ENCODE data around the gene TTC32. TPM values are rescaled to one million over a fixed set of nuclear protein-coding genes. Genes with fewer than 3 reads are reported as not detected.

TTC32 gene
- total RNA-seq, 2 donors from 2014 or later: 9.2 to 11.9 TPM

- no peak for TF ChIP-seq CTCF (IDR thresholded peaks at IDR 0.05)
- H3K4me3 ChIP-seq: no peak overlapping the region
- DNase-seq (ENCODE audit: low spot score) (no peak), ATAC-seq (ENCODE audit: insufficient number of reproducible peaks, low FRiP score, low read depth) (no peak)
- no peaks in the 10 kb centered on the region for H3K27me3 ChIP-seq (replicated peaks; ENCODE audit: insufficient read depth)
- H3K36me3 ChIP-seq: no peaks in the 10 kb centered on the region
- H3K27ac ChIP-seq: no peak overlapping the region
- H3K9me3 ChIP-seq: no peaks in the 10 kb centered on the region
- H3K4me1 ChIP-seq (ENCODE audit: control insufficient read depth in 1 of 2, low read depth in 2 of 2): no peaks in the 10 kb centered on the region
Observed at GRCh38 chr2:19878268-19879046, 23.3 kb downstream of the TTC32 start.

GRCh38 chr2:19876751-19877150 lies 25.0 kb downstream of the TTC32 start:
- H3K4me1 ChIP-seq (ENCODE audit: control insufficient read depth in 1 of 2, low read depth in 2 of 2): no peaks in the 10 kb centered on the region
- no peak for DNase-seq (ENCODE audit: low spot score)
- TF ChIP-seq CTCF (IDR thresholded peaks at IDR 0.05): no peak
- no peaks in the 10 kb centered on the region for H3K27me3 ChIP-seq (replicated peaks; ENCODE audit: insufficient read depth)
- no peaks in the 10 kb centered on the region for H3K9me3 ChIP-seq
- ATAC-seq (ENCODE audit: insufficient number of reproducible peaks, low FRiP score, low read depth): no peak
- no peak overlapping the region for H3K4me3 ChIP-seq
- H3K36me3 ChIP-seq: no peaks in the 10 kb centered on the region
- H3K27ac ChIP-seq: no peak overlapping the region

GRCh38 chr2:19875280-19875679 lies 26.5 kb downstream of the TTC32 start:
- Histone ChIP-seq H3K4me1 (ENCODE audit: control insufficient read depth in 1 of 2, low read depth in 2 of 2) (no peaks in the 10 kb centered on the region), H3K36me3 (no peaks in the 10 kb centered on the region), H3K27me3 (replicated peaks; ENCODE audit: insufficient read depth) (no peaks in the 10 kb centered on the region), H3K9me3 (no peaks in the 10 kb centered on the region), H3K27ac (no peak overlapping the region), H3K4me3 (no peak overlapping the region)
- no peak for TF ChIP-seq CTCF (IDR thresholded peaks at IDR 0.05)
- DNase-seq (ENCODE audit: low spot score) (no peak), ATAC-seq (ENCODE audit: insufficient number of reproducible peaks, low FRiP score, low read depth) (no peak)

GRCh38 chr2:19874726-19875125 lies 27.1 kb downstream of the TTC32 start:
- Histone ChIP-seq H3K27ac (no peak overlapping the region), H3K4me1 (ENCODE audit: control insufficient read depth in 1 of 2, low read depth in 2 of 2) (no peaks in the 10 kb centered on the region), H3K27me3 (replicated peaks; ENCODE audit: insufficient read depth) (no peaks in the 10 kb centered on the region), H3K36me3 (no peaks in the 10 kb centered on the region), H3K9me3 (no peaks in the 10 kb centered on the region), H3K4me3 (no peak overlapping the region)
- no peak for TF ChIP-seq CTCF (IDR thresholded peaks at IDR 0.05)
- ATAC-seq (ENCODE audit: insufficient number of reproducible peaks, low FRiP score, low read depth) (no peak), DNase-seq (ENCODE audit: low spot score) (no peak)

GRCh38 chr2:19873014-19873413 lies 28.8 kb downstream of the TTC32 start:
- H3K36me3 ChIP-seq: no peaks in the 10 kb centered on the region
- H3K27ac ChIP-seq: no peak overlapping the region
- peaks cover 3 to 12% of the 10 kb centered on the region in 2 donors for H3K4me1 ChIP-seq (ENCODE audit: control insufficient read depth in 1 of 2, low read depth in 2 of 2)
- ATAC-seq (ENCODE audit: insufficient number of reproducible peaks, low FRiP score, low read depth) (no peak), DNase-seq (ENCODE audit: low spot score) (no peak)
- H3K4me3 ChIP-seq: no peak overlapping the region
- no peaks in the 10 kb centered on the region for H3K9me3 ChIP-seq
- H3K27me3 ChIP-seq (replicated peaks; ENCODE audit: insufficient read depth): no peaks in the 10 kb centered on the region
- no peak for TF ChIP-seq CTCF (IDR thresholded peaks at IDR 0.05)

All from thoracic aorta (tissue), 2 donors.